Measurements from ENCODE around the gene AJM1.

AJM1 gene

DNA sequence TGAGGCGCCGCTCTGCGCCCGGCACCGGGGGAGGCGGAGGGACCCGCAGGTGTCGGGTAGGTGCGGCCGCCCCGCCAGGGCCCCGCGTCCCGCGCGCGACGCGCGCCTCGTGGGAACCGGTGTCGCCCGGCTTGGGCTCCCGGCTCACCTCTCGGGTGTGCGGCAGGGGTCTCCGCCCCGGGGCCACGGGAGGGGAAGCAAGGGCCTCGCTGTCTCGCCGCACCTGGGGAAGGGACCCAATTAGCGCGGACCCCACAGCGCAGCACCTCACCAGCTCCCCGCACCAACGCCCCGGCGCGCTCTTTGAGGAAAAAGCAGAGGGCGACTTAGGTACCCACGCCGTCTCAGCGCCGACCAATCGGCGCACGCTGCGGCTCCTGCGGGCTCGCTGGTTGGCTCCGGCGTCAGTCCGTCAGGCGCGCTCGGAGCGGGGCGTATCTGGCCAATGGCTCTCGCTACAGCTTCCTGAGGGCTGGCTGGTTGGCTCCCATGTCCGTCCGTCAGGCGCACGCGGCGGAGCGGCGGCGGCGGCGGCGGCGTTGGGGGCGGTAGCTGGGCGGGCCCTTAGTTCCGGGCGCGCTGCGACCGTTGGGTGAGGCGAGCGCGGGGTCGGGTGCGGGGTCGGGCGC, 43.8 kb downstream of the AJM1 start, which contains the start of gene TRAF2:
TSS of gene TRAF2 (plus strand) at position 567 of the 629 bp plus-strand sequence. CDS start 12,225 bp downstream, outside the sequence.
- Histone ChIP-seq H3K79me2 (ENCODE audit: low read length) (peaks cover 53% of the 10 kb centered on the region), H2AFZ (ENCODE audit: low read depth, low read length) (peak within 1 kb of the TSS; percentile 38; the same call in 1 of the 2 replicates), H4K20me1 (ENCODE audit: insufficient read depth, low read length) (peaks cover 25% of the 10 kb centered on the region), H3K36me3 (replicated peaks; ENCODE audit: low read depth, low read length) (peaks cover 18% of the 10 kb centered on the region), H3K27me3 (ENCODE audit: low read depth, low read length) (no peaks in the 10 kb centered on the region), H3K9ac (ENCODE audit: low read length) (peak within 1 kb of the TSS; percentile 94), H3K9me3 (ENCODE audit: insufficient read depth, low read length) (no peaks in the 10 kb centered on the region), H3K4me1 (ENCODE audit: low read length) (peaks cover 30% of the 10 kb centered on the region), H3K4me2 (ENCODE audit: low read length) (peak within 1 kb of the TSS; percentile 89), H3K4me3 (ENCODE audit: low read length) (peak within 1 kb of the TSS; percentile 90), H3K27ac (ENCODE audit: low read length) (peak within 1 kb of the TSS; percentile 78)
- TF ChIP-seq CTCF (IDR thresholded peaks at IDR 0.05; ENCODE audit: low read depth, low read length) (no peak), EZH2phosphoT487 (IDR thresholded peaks at IDR 0.05; ENCODE audit: low read depth) (no peak)

- H2AFZ ChIP-seq (ENCODE audit: low read depth, low read length): no peak overlapping the region
Observed at GRCh38 chr9:136886610-136887597, 44.6 kb downstream of the AJM1 start.

DNA sequence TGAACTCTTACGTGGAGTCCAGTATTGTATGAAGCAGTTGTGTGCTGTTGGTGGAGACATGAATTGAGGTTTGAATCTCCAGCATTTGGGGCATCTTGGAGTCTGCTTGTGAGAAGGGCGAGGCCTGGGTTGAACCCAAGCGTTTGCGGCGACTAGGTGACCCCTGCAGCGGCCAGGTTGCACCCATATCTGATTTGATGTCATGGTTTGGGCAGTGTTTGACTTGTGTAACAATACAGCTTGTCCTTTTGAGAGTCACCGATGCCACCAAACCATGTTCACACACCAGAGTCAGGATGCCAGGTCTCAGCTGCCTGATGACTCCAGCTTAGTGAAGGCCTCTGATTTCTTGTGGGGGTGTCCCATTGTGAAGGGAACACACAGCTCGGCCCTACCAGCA, 46.2 kb downstream of the AJM1 start:
- no peak overlapping the region for H2AFZ ChIP-seq (ENCODE audit: low read depth, low read length)
- no peak overlapping the region for H3K27ac ChIP-seq (ENCODE audit: low read length)
- no peaks in the 10 kb centered on the region for H3K27me3 ChIP-seq (ENCODE audit: low read depth, low read length)
- no peaks in the 10 kb centered on the region for H3K9me3 ChIP-seq (ENCODE audit: insufficient read depth, low read length)
- TF ChIP-seq EZH2phosphoT487 (IDR thresholded peaks at IDR 0.05; ENCODE audit: low read depth): no peak
- no peak for TF ChIP-seq CTCF (IDR thresholded peaks at IDR 0.05; ENCODE audit: low read depth, low read length)
- H3K4me1 ChIP-seq (ENCODE audit: low read length): peaks cover 8% of the 10 kb centered on the region
- no peak overlapping the region for H3K4me2 ChIP-seq (ENCODE audit: low read length)
- H4K20me1 ChIP-seq (ENCODE audit: insufficient read depth, low read length): peaks cover 38% of the 10 kb centered on the region
- H3K4me3 ChIP-seq (ENCODE audit: low read length): no peak overlapping the region
- H3K9ac ChIP-seq (ENCODE audit: low read length): no peak overlapping the region
- peaks cover 74% of the 10 kb centered on the region for H3K79me2 ChIP-seq (ENCODE audit: low read length)
- H3K36me3 ChIP-seq (replicated peaks; ENCODE audit: low read depth, low read length): peaks cover 22% of the 10 kb centered on the region

More at GRCh38 chr9:136886610-136887597, 44.6 kb downstream of the AJM1 start:
- no peaks in the 10 kb centered on the region for H3K9me3 ChIP-seq (ENCODE audit: insufficient read depth, low read length)
- peak overlapping the region; percentile 89 for H3K4me2 ChIP-seq (ENCODE audit: low read length)
- H4K20me1 ChIP-seq (ENCODE audit: insufficient read depth, low read length): peaks cover 28% of the 10 kb centered on the region
- H3K36me3 ChIP-seq (replicated peaks; ENCODE audit: low read depth, low read length): peaks cover 20% of the 10 kb centered on the region
- TF ChIP-seq EZH2phosphoT487 (IDR thresholded peaks at IDR 0.05; ENCODE audit: low read depth) (no peak), CTCF (IDR thresholded peaks at IDR 0.05; ENCODE audit: low read depth, low read length) (no peak)
- peaks cover 61% of the 10 kb centered on the region for H3K79me2 ChIP-seq (ENCODE audit: low read length)
- peak overlapping the region; percentile 90 for H3K4me3 ChIP-seq (ENCODE audit: low read length)
- H3K9ac ChIP-seq (ENCODE audit: low read length): peak overlapping the region; percentile 94
- H3K27ac ChIP-seq (ENCODE audit: low read length): peak overlapping the region; percentile 78
- H3K4me1 ChIP-seq (ENCODE audit: low read length): peaks cover 21% of the 10 kb centered on the region
- no peaks in the 10 kb centered on the region for H3K27me3 ChIP-seq (ENCODE audit: low read depth, low read length)

DNA sequence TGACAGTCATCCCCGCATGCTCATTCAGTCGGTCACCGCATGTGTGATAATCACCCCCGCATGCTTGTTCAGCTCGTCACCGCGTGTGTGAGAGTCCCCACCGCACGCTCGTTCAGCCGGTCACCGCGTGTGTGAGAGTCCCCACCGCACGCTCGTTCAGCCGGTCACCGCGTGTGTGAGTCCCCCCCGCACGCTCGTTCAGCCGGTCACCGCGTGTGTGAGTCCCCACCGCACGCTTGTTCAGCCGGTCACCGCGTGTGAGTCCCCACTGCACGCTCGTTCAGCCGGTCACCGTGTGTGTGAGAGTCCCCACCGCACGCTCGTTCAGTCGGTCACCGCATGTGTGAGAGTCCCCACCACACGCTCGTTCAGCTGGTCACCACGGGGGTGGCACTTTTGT, 47.6 kb downstream of the AJM1 start:
- no peak overlapping the region for H3K4me3 ChIP-seq (ENCODE audit: low read length)
- H4K20me1 ChIP-seq (ENCODE audit: insufficient read depth, low read length): peaks cover 49% of the 10 kb centered on the region
- no peak overlapping the region for H3K9ac ChIP-seq (ENCODE audit: low read length)
- H3K4me2 ChIP-seq (ENCODE audit: low read length): no peak overlapping the region
- peaks cover 87% of the 10 kb centered on the region for H3K79me2 ChIP-seq (ENCODE audit: low read length)
- TF ChIP-seq EZH2phosphoT487 (IDR thresholded peaks at IDR 0.05; ENCODE audit: low read depth) (no peak), CTCF (IDR thresholded peaks at IDR 0.05; ENCODE audit: low read depth, low read length) (no peak)
- peaks cover 30% of the 10 kb centered on the region for H3K36me3 ChIP-seq (replicated peaks; ENCODE audit: low read depth, low read length)
- no peaks in the 10 kb centered on the region for H3K27me3 ChIP-seq (ENCODE audit: low read depth, low read length)
- no peak overlapping the region for H3K27ac ChIP-seq (ENCODE audit: low read length)
- H2AFZ ChIP-seq (ENCODE audit: low read depth, low read length): no peak overlapping the region
- no peaks in the 10 kb centered on the region for H3K9me3 ChIP-seq (ENCODE audit: insufficient read depth, low read length)
- peaks cover 6% of the 10 kb centered on the region for H3K4me1 ChIP-seq (ENCODE audit: low read length)

All from OCI-LY3 (cell line).